Common myeloid progenitor, CD34-positive (primary cell): ENCODE data around the gene TTYH2.

Experiments used
- CTCF ChIA-PET: fragments of 350-600 bp; sonication (Branson Sonifier 250); formaldehyde crosslinking; loops from one replicate; lab custom pipeline; 2021; ENCODE audit warnings: antibody characterized with exemption; lab: Charles Lee
- POLR2A ChIA-PET: fragments of 350-600 bp; sonication (Branson Sonifier 250); formaldehyde crosslinking; loops from one replicate; lab custom pipeline; 2021; ENCODE audit warnings: antibody characterized with exemption; lab: Charles Lee
- DNase-seq, 3 donors: peaks; one replicate each; pipeline versions ENCODE4 v3.0.0 to v3.0.0-alpha.2; 2013
- H3K27ac ChIP-seq, 2 experiments: 1 replicate in 1 of 2; 2 replicates in 1 of 2; pipeline ENCODE4 v1.7.0; 2013; ENCODE audit warnings: inconsistent platforms in 2 of 2, low read length in 2 of 2, mild to moderate bottlenecking in 2 of 2, low read depth in 1 of 2, moderate library complexity in 1 of 2; ENCODE audit not compliant: severe bottlenecking in 2 of 2, insufficient read depth in 1 of 2, poor library complexity in 1 of 2
- H3K27me3 ChIP-seq, 5 experiments: replicated peaks in 2 of 5; 1 replicate in 3 of 5; 2 replicates in 2 of 5; pipeline versions ENCODE4 v1.6.1 to v1.7.0; 2013; ENCODE audit warnings: low read length in 4 of 5, mild to moderate bottlenecking in 2 of 5, moderate library complexity in 2 of 5, inconsistent platforms in 1 of 5; ENCODE audit not compliant: insufficient read depth in 5 of 5, control insufficient read depth in 4 of 5
- H3K36me3 ChIP-seq, 4 experiments: 1 replicate in 2 of 4; 2 replicates in 2 of 4; pipeline versions ENCODE4 v1.6.1 to v1.7.0; 2013; ENCODE audit warnings: low read length in 3 of 4, control low read depth in 1 of 4, mild to moderate bottlenecking in 1 of 4; ENCODE audit not compliant: control insufficient read depth in 4 of 4, insufficient read depth in 4 of 4
- H3K4me1 ChIP-seq, 4 experiments: 1 replicate in 3 of 4; 2 replicates in 1 of 4; pipeline versions ENCODE4 v1.6.1 to v1.7.1; 2013; ENCODE audit warnings: low read length in 3 of 4, mild to moderate bottlenecking in 3 of 4, control low read depth in 1 of 4, inconsistent platforms in 1 of 4, moderate library complexity in 1 of 4; ENCODE audit not compliant: control insufficient read depth in 4 of 4, insufficient read depth in 4 of 4; ENCODE audit errors: control extremely low read depth in 1 of 4
- H3K4me3 ChIP-seq, 7 experiments: 1 replicate in 4 of 7; 2 replicates in 3 of 7; pipeline versions ENCODE4 v1.5.1 to v1.7.0; 2013; ENCODE audit warnings: mild to moderate bottlenecking in 7 of 7, low read length in 6 of 7, moderate library complexity in 6 of 7, inconsistent platforms in 2 of 7, low read depth in 2 of 7, control low read depth in 1 of 7; ENCODE audit not compliant: insufficient read depth in 4 of 7, control insufficient read depth in 1 of 7; ENCODE audit errors: extremely low read depth in 1 of 7
- H3K9me3 ChIP-seq, 5 experiments: 1 replicate in 4 of 5; 2 replicates in 1 of 5; pipeline versions ENCODE4 v1.6.1 to v1.7.1; 2013; ENCODE audit warnings: low read length in 4 of 5, mild to moderate bottlenecking in 2 of 5, inconsistent platforms in 1 of 5, low read depth in 1 of 5, moderate library complexity in 1 of 5; ENCODE audit not compliant: control insufficient read depth in 4 of 5, insufficient read depth in 2 of 5; ENCODE audit errors: control extremely low read depth in 1 of 5
- WGBS: methylation state at CpG from one replicate; pipeline ENCODE4 v1.1.5; 2013; ENCODE audit not compliant: insufficient coverage; 5-methylcytosine and 5-hydroxymethylcytosine counted together

TTYH2 gene

GRCh38 chr17:74192950-74193781 lies 20.2 kb upstream of the TTYH2 start:
- Histone ChIP-seq H3K27me3 (no peaks in the 10 kb centered on the region), H3K4me1 (peaks cover 0 to 21% (median 15%) of the 10 kb centered on the region in 4 experiments), H3K9me3 (no peaks in the 10 kb centered on the region), H3K4me3 (peak overlapping the region in 2 of 7 experiments; percentile 4 to 49), H3K27ac (no peak overlapping the region), H3K36me3 (no peaks in the 10 kb centered on the region)
- POLR2A ChIA-PET, result no interaction called here
- CTCF ChIA-PET, result interaction anchor here (0.6 to 3.6 kb wide), 2 partner anchors 9 to 21 kb away, joined by 3 to 18 read pairs; partner anchors contain the start of gene RPL38
- DNase-seq, result peak; percentile 66 to 91 (median 91)
- WGBS, result 33% methylated on average over 12 of the region's 12 CpGs

GRCh38 chr17:74194682-74195081 lies 18.7 kb upstream of the TTYH2 start:
- no peak for DNase-seq
- H3K4me1 ChIP-seq, result peaks cover 0 to 22% (median 15%) of the 10 kb centered on the region in 4 experiments
- ChIA-PET CTCF (interaction anchor here (1.4 kb wide), 1 partner anchor 9 kb away, joined by 4 read pairs; the partner anchor contains the start of gene RPL38), POLR2A (no interaction called here)
- no peak overlapping the region for H3K27ac ChIP-seq
- WGBS, result 99% methylated on average over 7 of the region's 9 CpGs
- no peaks in the 10 kb centered on the region for H3K36me3 ChIP-seq
- no peak overlapping the region for H3K4me3 ChIP-seq
- peaks cover 0 to 2% (median 0%) of the 10 kb centered on the region in 5 experiments for H3K27me3 ChIP-seq
- H3K9me3 ChIP-seq, result no peaks in the 10 kb centered on the region

DNA sequence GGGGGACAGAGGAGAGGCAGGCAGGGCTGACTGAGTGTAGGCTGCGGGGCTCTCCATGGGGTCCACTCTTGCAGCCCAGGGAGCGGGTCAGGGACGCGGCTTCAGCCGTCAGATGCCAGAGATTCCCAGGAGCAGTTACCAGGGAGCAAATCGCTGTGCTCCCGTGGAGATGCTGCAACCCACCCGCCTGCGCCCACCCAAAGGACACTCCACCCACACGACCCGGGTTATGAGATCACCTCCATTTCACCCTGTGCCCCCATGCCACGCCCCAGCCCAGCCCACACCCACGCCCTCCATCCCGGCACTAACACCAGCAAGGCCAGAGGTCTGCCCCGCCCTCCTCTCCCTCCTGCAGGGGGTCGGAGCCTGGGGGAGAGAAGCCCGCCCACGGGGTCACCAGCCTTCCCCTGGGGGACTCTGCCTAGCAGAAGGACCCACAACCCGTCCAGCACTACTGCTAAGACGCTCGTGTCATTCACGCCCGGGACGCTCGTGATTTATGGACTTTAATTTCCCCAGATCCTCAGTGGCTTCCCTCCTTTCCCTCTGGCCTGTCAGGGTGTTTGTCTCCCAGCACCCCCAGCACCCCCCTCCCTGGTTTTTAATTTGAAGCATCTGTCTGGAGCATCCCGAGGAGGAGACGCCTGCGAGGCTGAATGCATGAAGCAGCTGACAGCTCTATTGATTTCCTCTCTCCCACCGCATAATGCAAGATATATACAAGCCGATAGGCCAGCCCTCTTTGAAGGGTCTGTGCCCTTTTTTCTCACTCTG lies 16.6 kb upstream of the TTYH2 start:
- peaks cover 0 to 8% (median 3%) of the 10 kb centered on the region in 5 experiments for H3K27me3 ChIP-seq
- WGBS, result 88% methylated on average over 24 of the region's 30 CpGs
- ChIA-PET CTCF (interaction anchor here (1.0 kb wide), 1 partner anchor 15 kb away, joined by 3 read pairs; no protein-coding TSS in a partner anchor), POLR2A (no interaction called here)
- H3K9me3 ChIP-seq, result no peaks in the 10 kb centered on the region
- no peak overlapping the region for H3K4me3 ChIP-seq
- peaks cover 0 to 26% (median 16%) of the 10 kb centered on the region in 4 experiments for H3K4me1 ChIP-seq
- no peak overlapping the region for H3K27ac ChIP-seq
- H3K36me3 ChIP-seq, result no peaks in the 10 kb centered on the region
- DNase-seq, result no peak

DNA sequence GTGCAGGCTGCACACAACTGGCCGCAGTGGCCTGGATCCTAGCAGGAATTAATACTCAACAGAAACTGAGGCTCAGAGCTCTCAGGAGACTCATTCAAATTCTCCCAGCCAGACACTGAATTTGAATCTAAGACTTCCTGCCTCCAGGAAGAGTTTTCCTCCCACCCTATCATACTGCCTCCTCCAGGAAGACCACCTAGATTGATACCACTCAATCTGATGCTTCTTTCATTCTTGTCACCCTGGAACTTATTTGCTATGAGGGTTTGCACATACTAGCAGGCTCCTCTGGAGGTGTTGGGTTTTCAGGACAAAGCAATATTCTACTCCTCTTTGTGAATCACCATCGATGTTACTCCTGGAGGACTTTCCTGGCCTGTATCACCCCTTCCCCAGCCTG lies 15.6 kb upstream of the TTYH2 start:
- DNase-seq, result no peak
- ChIA-PET CTCF (interaction anchor here (1.0 to 1.1 kb wide), 2 partner anchors 16 to 20 kb away, joined by 3 read pairs; no protein-coding TSS in a partner anchor), POLR2A (interaction anchor here (0.6 kb wide), 1 partner anchor 76 kb away, joined by 3 read pairs; no protein-coding TSS in a partner anchor)
- H3K27ac ChIP-seq, result no peak overlapping the region
- no peak overlapping the region for H3K4me3 ChIP-seq
- no peaks in the 10 kb centered on the region for H3K36me3 ChIP-seq
- H3K9me3 ChIP-seq, result no peaks in the 10 kb centered on the region
- H3K27me3 ChIP-seq, result peaks cover 0 to 12% (median 3%) of the 10 kb centered on the region in 5 experiments
- WGBS, result 100% methylated on average over 2 of the region's 2 CpGs
- peaks cover 0 to 25% (median 15%) of the 10 kb centered on the region in 4 experiments for H3K4me1 ChIP-seq

DNA sequence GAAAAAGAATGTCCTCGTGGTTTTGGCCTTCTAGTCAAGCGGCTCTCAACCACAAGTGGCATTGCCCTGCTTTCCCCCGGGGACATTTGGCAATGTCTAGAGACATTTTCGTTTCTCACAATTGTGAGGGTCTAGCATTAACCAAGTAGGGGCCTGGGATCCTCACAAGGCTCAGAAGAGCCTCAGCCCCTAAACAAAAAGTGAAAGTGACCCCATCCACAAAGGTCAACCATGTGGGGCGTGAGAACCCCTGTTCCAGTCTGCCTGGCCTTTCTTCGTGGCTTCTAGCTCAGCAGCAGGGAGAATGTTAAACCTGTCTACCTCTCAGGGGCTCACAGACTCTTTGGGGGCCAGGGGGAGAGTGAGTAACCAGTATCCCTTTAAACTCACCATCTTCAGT lies 14.7 kb upstream of the TTYH2 start:
- Histone ChIP-seq H3K27ac (no peak overlapping the region), H3K9me3 (no peaks in the 10 kb centered on the region), H3K4me1 (peaks cover 0 to 20% (median 8%) of the 10 kb centered on the region in 4 experiments), H3K36me3 (no peaks in the 10 kb centered on the region), H3K4me3 (no peak overlapping the region), H3K27me3 (peaks cover 0 to 12% (median 3%) of the 10 kb centered on the region in 5 experiments)
- ChIA-PET POLR2A (no interaction called here), CTCF (interaction anchor here (1.7 to 2.1 kb wide), 2 partner anchors 9 to 16 kb away, joined by 7 to 11 read pairs; no protein-coding TSS in a partner anchor)
- DNase-seq, result no peak
- 93% methylated on average over 5 of the region's 6 CpGs for WGBS

DNA sequence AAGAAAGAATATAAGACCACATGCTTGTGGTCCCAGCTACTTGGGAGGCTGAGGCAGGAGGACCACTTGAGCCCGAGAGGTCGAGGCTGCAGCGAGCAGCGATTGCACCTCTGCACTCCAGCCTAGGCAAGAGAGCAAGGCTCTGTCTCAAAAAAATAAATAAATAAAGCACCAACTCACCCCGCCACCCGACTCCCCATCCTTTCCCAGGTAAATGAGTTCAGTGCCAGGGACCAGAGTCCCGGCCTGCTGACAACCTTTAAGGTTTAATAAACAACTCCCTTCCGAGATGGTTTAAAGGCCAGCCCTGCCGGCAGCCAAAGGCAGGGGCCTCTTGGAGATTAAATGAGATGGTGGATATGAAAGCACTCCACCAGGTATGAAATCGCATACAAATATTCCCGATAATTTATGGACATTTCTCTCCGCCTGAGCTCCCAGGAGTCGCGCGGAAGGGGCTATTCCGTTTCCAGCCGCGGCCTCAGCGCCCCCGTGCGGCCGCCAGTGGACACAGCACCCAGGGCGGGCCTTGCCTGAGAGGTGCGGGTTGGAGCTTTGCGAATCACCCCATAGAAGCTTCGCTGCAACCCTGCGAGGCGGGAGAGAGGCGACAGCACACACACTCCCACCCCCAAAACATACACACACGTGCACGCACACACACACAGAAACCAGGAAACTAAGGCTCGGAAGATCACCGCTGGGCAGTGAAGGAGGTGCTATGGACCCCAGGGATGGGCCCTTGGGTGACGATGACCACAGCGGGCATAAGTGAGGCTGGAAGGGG lies 13.9 kb upstream of the TTYH2 start:
- POLR2A ChIA-PET, result interaction anchor here (0.7 to 0.9 kb wide), 2 partner anchors 18 to 336 kb away, joined by 3 to 4 read pairs; no protein-coding TSS in a partner anchor
- DNase-seq, result peak in 2 of 3 donors; percentile 63 to 64
- H3K4me3 ChIP-seq, result peak overlapping the region in 3 of 7 experiments; percentile 11 to 62 (median 39)

More for the DNA sequence above, 13.9 kb upstream of the TTYH2 start:
- H3K27ac ChIP-seq, result no peak overlapping the region
- H3K4me1 ChIP-seq, result peaks cover 2 to 15% (median 9%) of the 10 kb centered on the region in 4 experiments
- H3K9me3 ChIP-seq, result no peaks in the 10 kb centered on the region
- H3K36me3 ChIP-seq, result peaks cover 0 to 4% (median 0%) of the 10 kb centered on the region in 4 experiments
- 25% methylated on average over 22 of the region's 35 CpGs for WGBS
- CTCF ChIA-PET, result interaction anchor here (0.5 to 2.1 kb wide), 7 partner anchors 9 to 321 kb away, joined by 3 to 11 read pairs (median 3); no protein-coding TSS in a partner anchor
- peaks cover 0 to 12% (median 3%) of the 10 kb centered on the region in 5 experiments for H3K27me3 ChIP-seq
